Activated effector memory CD4-positive, alpha-beta T cell treated with Interleukin-2 at 50 U/mL for 16 hours (primary cell): ENCODE results near the gene ADAMTS5.

Source experiments
- DNase-seq: peaks from one replicate; pipeline ENCODE4 v3.0.0-alpha.2; 2020

The ADAMTS5 gene

GRCh38 chr21:26946744-26947446, 20.0 kb downstream of the ADAMTS5 start:
- DNase-seq: no peak

- DNase-seq: no peak
Observed at GRCh38 chr21:26945916-26946675, 20.8 kb downstream of the ADAMTS5 start.

GRCh38 chr21:26943921-26944320, 23.0 kb downstream of the ADAMTS5 start:
- no peak for DNase-seq

- no peak for DNase-seq
Observed at GRCh38 chr21:26941421-26941820, 25.5 kb downstream of the ADAMTS5 start.

- no peak for DNase-seq
Observed at GRCh38 chr21:26939601-26940111, 27.2 kb downstream of the ADAMTS5 start.

GRCh38 chr21:26936641-26937040, 30.2 kb downstream of the ADAMTS5 start:
- DNase-seq: no peak

- DNase-seq: no peak
Observed at GRCh38 chr21:26935977-26936376, 30.9 kb downstream of the ADAMTS5 start.

GRCh38 chr21:26934383-26934782, 32.5 kb downstream of the ADAMTS5 start:
- no peak for DNase-seq

GRCh38 chr21:26933448-26933847, 33.4 kb downstream of the ADAMTS5 start:
- DNase-seq: no peak

- no peak for DNase-seq
Observed at GRCh38 chr21:26925636-26926035, 41.3 kb downstream of the ADAMTS5 start.

GRCh38 chr21:26925122-26925521, 41.8 kb downstream of the ADAMTS5 start:
- DNase-seq: no peak

- no peak for DNase-seq
Observed at GRCh38 chr21:26923986-26924385, 42.9 kb downstream of the ADAMTS5 start.

- no peak for DNase-seq
Observed at GRCh38 chr21:26920055-26920454, 46.8 kb downstream of the ADAMTS5 start.

- no peak for DNase-seq
Observed at GRCh38 chr21:26918323-26919079, 48.4 kb downstream of the ADAMTS5 start.

- DNase-seq: no peak
Observed at GRCh38 chr21:26916799-26917198, 50.1 kb downstream of the ADAMTS5 start.

- no peak for DNase-seq
Observed at GRCh38 chr21:26914557-26914956, 52.3 kb downstream of the ADAMTS5 start.

- DNase-seq: no peak
Observed at GRCh38 chr21:26912466-26912865, 54.4 kb downstream of the ADAMTS5 start.

- no peak for DNase-seq
Observed at GRCh38 chr21:26909972-26910371, 56.9 kb downstream of the ADAMTS5 start.

GRCh38 chr21:26900980-26901379, 65.9 kb downstream of the ADAMTS5 start:
- DNase-seq: no peak

GRCh38 chr21:26892151-26892550, 74.7 kb downstream of the ADAMTS5 start:
- DNase-seq: no peak

GRCh38 chr21:26888931-26889330, 78.0 kb downstream of the ADAMTS5 start:
- no peak for DNase-seq

- DNase-seq: no peak
Observed at GRCh38 chr21:26888256-26888655, 78.6 kb downstream of the ADAMTS5 start.

- no peak for DNase-seq
Observed at GRCh38 chr21:26887251-26887650, 79.6 kb downstream of the ADAMTS5 start.

- DNase-seq: no peak
Observed at GRCh38 chr21:26884436-26884835, 82.5 kb downstream of the ADAMTS5 start.
